H1 (cell line): ENCODE data around the gene TMEM235.

Experiments used
- CEBPB ChIP-seq: IDR thresholded peaks from 2 replicates; pipeline ENCODE4 v1.6.1; 2012; ENCODE audit warnings: low read depth, low read length
- CREB1 ChIP-seq: IDR thresholded peaks from 2 replicates; pipeline ENCODE4 v1.6.1; 2012; ENCODE audit warnings: inconsistent platforms
- EP300 ChIP-seq, 2 experiments: IDR thresholded peaks; 1 replicate in 1 of 2; 2 replicates in 1 of 2; pipeline ENCODE4 v1.6.1; 2011 to 2012; ENCODE audit warnings: low read depth in 2 of 2, low read length in 2 of 2, mild to moderate bottlenecking in 2 of 2, borderline replicate concordance in 1 of 2, inconsistent platforms in 1 of 2, moderate library complexity in 1 of 2
- FOSL1 ChIP-seq: IDR thresholded peaks from 2 replicates; pipeline ENCODE4 v1.6.1; 2011; ENCODE audit warnings: mild to moderate bottlenecking, low read depth, low read length, moderate library complexity; ENCODE audit not compliant: insufficient read depth
- NRF1 ChIP-seq: IDR thresholded peaks from 2 replicates; pipeline ENCODE4 v1.6.1; 2011; ENCODE audit warnings: mild to moderate bottlenecking, low read depth, low read length, improper control_type of control experiment
- POLR2A ChIP-seq, 2 experiments: IDR thresholded peaks; 1 replicate in 1 of 2; 2 replicates in 1 of 2; pipeline ENCODE4 v1.6.1; 2011; ENCODE audit warnings: low read depth in 2 of 2, low read length in 2 of 2, mild to moderate bottlenecking in 2 of 2; ENCODE audit errors: control extremely low read depth in 1 of 2
- POLR2AphosphoS5 ChIP-seq: IDR thresholded peaks from 2 replicates; pipeline ENCODE4 v1.6.1; 2011; ENCODE audit warnings: low read depth, low read length
- RFX5 ChIP-seq: IDR thresholded peaks from 2 replicates; pipeline ENCODE4 v1.6.1; 2011; ENCODE audit warnings: low read depth, low read length, improper control_type of control experiment, borderline replicate concordance
- SIX5 ChIP-seq: IDR thresholded peaks from 2 replicates; pipeline ENCODE4 v1.6.1; 2011; ENCODE audit warnings: mild to moderate bottlenecking, low read depth, low read length
- SP1 ChIP-seq: IDR thresholded peaks from 2 replicates; pipeline ENCODE4 v1.6.1; 2011; ENCODE audit warnings: low read depth, low read length
- TAF1 ChIP-seq: IDR thresholded peaks from 2 replicates; pipeline ENCODE4 v1.6.1; 2011; ENCODE audit warnings: mild to moderate bottlenecking, low read depth, low read length
- YY1 ChIP-seq: IDR thresholded peaks from 2 replicates; pipeline ENCODE4 v1.6.1; 2011; ENCODE audit warnings: low read depth, mild to moderate bottlenecking, low read length
- TF ChIP-seq, protein P1 (sequence below), 3 experiments: IDR thresholded peaks; 1 replicate in 2 of 3; 2 replicates in 1 of 3; pipeline versions ENCODE4 v1.5.1 to v1.6.1; 2011; ENCODE audit warnings: low read length in 3 of 3, mild to moderate bottlenecking in 3 of 3, inconsistent platforms in 2 of 3, low read depth in 1 of 3, moderate library complexity in 1 of 3; ENCODE audit not compliant: insufficient read depth in 1 of 3; ENCODE audit errors: control extremely low read depth in 1 of 3

DNA sequence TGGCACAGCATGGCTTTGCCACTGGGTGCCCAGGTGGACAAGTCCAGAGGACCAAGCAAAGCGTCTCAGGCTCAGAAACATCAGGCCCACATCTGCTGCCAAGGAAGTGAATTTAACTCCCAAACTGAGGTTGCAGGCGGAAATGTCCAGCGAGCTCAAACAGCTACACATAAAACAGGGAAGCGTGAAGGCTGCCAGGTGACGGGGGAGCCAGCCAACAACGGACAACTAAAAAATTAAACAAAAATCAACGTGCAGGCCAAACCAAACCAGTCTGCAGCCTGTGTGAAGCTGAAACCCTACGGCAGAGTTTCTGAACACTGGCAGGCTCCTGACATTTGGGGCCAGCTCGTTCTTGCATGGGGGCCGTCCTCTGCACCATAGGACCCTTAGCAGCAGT lies 47.1 kb upstream of the TMEM235 start:
- TF ChIP-seq, protein P1, sequence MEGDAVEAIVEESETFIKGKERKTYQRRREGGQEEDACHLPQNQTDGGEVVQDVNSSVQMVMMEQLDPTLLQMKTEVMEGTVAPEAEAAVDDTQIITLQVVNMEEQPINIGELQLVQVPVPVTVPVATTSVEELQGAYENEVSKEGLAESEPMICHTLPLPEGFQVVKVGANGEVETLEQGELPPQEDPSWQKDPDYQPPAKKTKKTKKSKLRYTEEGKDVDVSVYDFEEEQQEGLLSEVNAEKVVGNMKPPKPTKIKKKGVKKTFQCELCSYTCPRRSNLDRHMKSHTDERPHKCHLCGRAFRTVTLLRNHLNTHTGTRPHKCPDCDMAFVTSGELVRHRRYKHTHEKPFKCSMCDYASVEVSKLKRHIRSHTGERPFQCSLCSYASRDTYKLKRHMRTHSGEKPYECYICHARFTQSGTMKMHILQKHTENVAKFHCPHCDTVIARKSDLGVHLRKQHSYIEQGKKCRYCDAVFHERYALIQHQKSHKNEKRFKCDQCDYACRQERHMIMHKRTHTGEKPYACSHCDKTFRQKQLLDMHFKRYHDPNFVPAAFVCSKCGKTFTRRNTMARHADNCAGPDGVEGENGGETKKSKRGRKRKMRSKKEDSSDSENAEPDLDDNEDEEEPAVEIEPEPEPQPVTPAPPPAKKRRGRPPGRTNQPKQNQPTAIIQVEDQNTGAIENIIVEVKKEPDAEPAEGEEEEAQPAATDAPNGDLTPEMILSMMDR (IDR thresholded peaks at IDR 0.05; ENCODE audit: control extremely low read depth in 1 of 3, insufficient read depth in 1 of 3, low read depth in 1 of 3, low read length in 3 of 3), result no peak
- no peak for TF ChIP-seq SP1
- TF ChIP-seq EP300 (IDR thresholded peaks at IDR 0.05; ENCODE audit: borderline replicate concordance in 1 of 2, low read depth in 2 of 2, low read length in 2 of 2), result no peak
- no peak for TF ChIP-seq POLR2A (IDR thresholded peaks at IDR 0.05; ENCODE audit: control extremely low read depth in 1 of 2, low read depth in 2 of 2, low read length in 2 of 2)
- no peak for TF ChIP-seq NRF1
- no peak for TF ChIP-seq POLR2AphosphoS5
- TF ChIP-seq CEBPB, result no peak
- no peak for TF ChIP-seq YY1
- no peak for TF ChIP-seq TAF1
- no peak for TF ChIP-seq SIX5
- TF ChIP-seq FOSL1, result no peak
- no peak for TF ChIP-seq RFX5
- no peak for TF ChIP-seq CREB1
